Subcutaneous adipose tissue (tissue), 4 donors: ENCODE data around the gene CSTF2. TPM values are rescaled to one million over a fixed set of nuclear protein-coding genes. Genes with fewer than 3 reads are reported as not detected.

ENCODE experiments used
- CTCF ChIP-seq: fragments of 450-650 bp; IDR thresholded peaks from one replicate; pipeline ENCODE4 v1.5.1; 2016; ENCODE audit warnings: low read depth, mild to moderate bottlenecking, control low read depth, antibody characterized with exemption, moderate library complexity
- small RNA-seq: library from RNA; depleted of rRNA; stranded (forward); fragments of <200 nt; gene quantifications from one replicate; pipeline ENCODE3, GENCODE V24; 2016
- total RNA-seq, 4 donors: library from RNA; depleted of rRNA; stranded (reverse); fragments of >200 nt; gene quantifications; one replicate each; pipeline ENCODE4 v1.1.0, GENCODE V29; 2016

The CSTF2 gene
- total RNA-seq, 4 donors from 2014 or later, result 6.5 to 12.2 (median 7.1) TPM

GRCh38 chrX:100880368-100880767 is 60.2 kb downstream of the CSTF2 start:
- no peak for TF ChIP-seq CTCF

GRCh38 chrX:100883654-100884053 is 63.5 kb downstream of the CSTF2 start:
- TF ChIP-seq CTCF, result no peak

Small RNA genes within 50 kb of the gene (small RNA-seq; reads per million reads assigned to genes)
- gene RF00411, result not detected

Other genes with a start within 250 kb of the CSTF2 start
- gene TNMD, start 235.5 kb upstream of the CSTF2 start, total RNA-seq, result 10 to 100 TPM in 3 of 4 donors, 1 to 10 TPM in 1; 7.7 to 23.2 (median 14.4) TPM
- gene TSPAN6, start 183.6 kb upstream of the CSTF2 start, total RNA-seq, result 10 to 100 TPM; 29.1 to 56.7 (median 38.4) TPM
- 100 to 1,000 TPM in 2 of 4 donors, 10 to 100 TPM in 2; 79.9 to 165 (median 109) TPM for gene SRPX2, start 176.2 kb upstream of the CSTF2 start, total RNA-seq
- 10 to 100 TPM in 3 of 4 donors, 1 to 10 TPM in 1; 9.5 to 95.3 (median 22.0) TPM for gene SYTL4, start 88.3 kb upstream of the CSTF2 start, total RNA-seq
- gene NOX1, start 54.0 kb downstream of the CSTF2 start, total RNA-seq, result not detected
- gene XKRX, start 108.5 kb downstream of the CSTF2 start, total RNA-seq, result under 1 TPM in 1 of 4 donors, not detected in 3; 0.34 TPM
- gene ARL13A, start 149.3 kb downstream of the CSTF2 start, total RNA-seq, result not detected
- gene TRMT2B, start 231.7 kb downstream of the CSTF2 start, total RNA-seq, result 10 to 100 TPM; 10.9 to 15.8 (median 14.0) TPM